Common myeloid progenitor, CD34-positive (primary cell): ENCODE results near the gene PRR22.
"Not testable (repeated sequence)": the region's sequence is repeated elsewhere in the genome, so short reads cannot be mapped to it uniquely, and the experiment has no call there.

Experiments used
- CTCF ChIA-PET: fragments of 350-600 bp; sonication (Branson Sonifier 250); formaldehyde crosslinking; loops from one replicate; lab custom pipeline; 2021; ENCODE audit warnings: antibody characterized with exemption; lab: Charles Lee
- POLR2A ChIA-PET: fragments of 350-600 bp; sonication (Branson Sonifier 250); formaldehyde crosslinking; loops from one replicate; lab custom pipeline; 2021; ENCODE audit warnings: antibody characterized with exemption; lab: Charles Lee
- DNase-seq, 3 donors: peaks; one replicate each; pipeline versions ENCODE4 v3.0.0 to v3.0.0-alpha.2; 2013
- H3K27ac ChIP-seq, 2 experiments: 1 replicate in 1 of 2; 2 replicates in 1 of 2; pipeline ENCODE4 v1.7.0; 2013; ENCODE audit warnings: inconsistent platforms in 2 of 2, low read length in 2 of 2, mild to moderate bottlenecking in 2 of 2, low read depth in 1 of 2, moderate library complexity in 1 of 2; ENCODE audit not compliant: severe bottlenecking in 2 of 2, insufficient read depth in 1 of 2, poor library complexity in 1 of 2
- H3K27me3 ChIP-seq, 5 experiments: replicated peaks in 2 of 5; 1 replicate in 3 of 5; 2 replicates in 2 of 5; pipeline versions ENCODE4 v1.6.1 to v1.7.0; 2013; ENCODE audit warnings: low read length in 4 of 5, mild to moderate bottlenecking in 2 of 5, moderate library complexity in 2 of 5, inconsistent platforms in 1 of 5; ENCODE audit not compliant: insufficient read depth in 5 of 5, control insufficient read depth in 4 of 5
- H3K36me3 ChIP-seq, 4 experiments: 1 replicate in 2 of 4; 2 replicates in 2 of 4; pipeline versions ENCODE4 v1.6.1 to v1.7.0; 2013; ENCODE audit warnings: low read length in 3 of 4, control low read depth in 1 of 4, mild to moderate bottlenecking in 1 of 4; ENCODE audit not compliant: control insufficient read depth in 4 of 4, insufficient read depth in 4 of 4
- H3K4me1 ChIP-seq, 4 experiments: 1 replicate in 3 of 4; 2 replicates in 1 of 4; pipeline versions ENCODE4 v1.6.1 to v1.7.1; 2013; ENCODE audit warnings: low read length in 3 of 4, mild to moderate bottlenecking in 3 of 4, control low read depth in 1 of 4, inconsistent platforms in 1 of 4, moderate library complexity in 1 of 4; ENCODE audit not compliant: control insufficient read depth in 4 of 4, insufficient read depth in 4 of 4; ENCODE audit errors: control extremely low read depth in 1 of 4
- H3K4me3 ChIP-seq, 7 experiments: 1 replicate in 4 of 7; 2 replicates in 3 of 7; pipeline versions ENCODE4 v1.5.1 to v1.7.0; 2013; ENCODE audit warnings: mild to moderate bottlenecking in 7 of 7, low read length in 6 of 7, moderate library complexity in 6 of 7, inconsistent platforms in 2 of 7, low read depth in 2 of 7, control low read depth in 1 of 7; ENCODE audit not compliant: insufficient read depth in 4 of 7, control insufficient read depth in 1 of 7; ENCODE audit errors: extremely low read depth in 1 of 7
- H3K9me3 ChIP-seq, 5 experiments: 1 replicate in 4 of 5; 2 replicates in 1 of 5; pipeline versions ENCODE4 v1.6.1 to v1.7.1; 2013; ENCODE audit warnings: low read length in 4 of 5, mild to moderate bottlenecking in 2 of 5, inconsistent platforms in 1 of 5, low read depth in 1 of 5, moderate library complexity in 1 of 5; ENCODE audit not compliant: control insufficient read depth in 4 of 5, insufficient read depth in 2 of 5; ENCODE audit errors: control extremely low read depth in 1 of 5
- WGBS: methylation state at CpG from one replicate; pipeline ENCODE4 v1.1.5; 2013; ENCODE audit not compliant: insufficient coverage; 5-methylcytosine and 5-hydroxymethylcytosine counted together

Gene PRR22

DNA sequence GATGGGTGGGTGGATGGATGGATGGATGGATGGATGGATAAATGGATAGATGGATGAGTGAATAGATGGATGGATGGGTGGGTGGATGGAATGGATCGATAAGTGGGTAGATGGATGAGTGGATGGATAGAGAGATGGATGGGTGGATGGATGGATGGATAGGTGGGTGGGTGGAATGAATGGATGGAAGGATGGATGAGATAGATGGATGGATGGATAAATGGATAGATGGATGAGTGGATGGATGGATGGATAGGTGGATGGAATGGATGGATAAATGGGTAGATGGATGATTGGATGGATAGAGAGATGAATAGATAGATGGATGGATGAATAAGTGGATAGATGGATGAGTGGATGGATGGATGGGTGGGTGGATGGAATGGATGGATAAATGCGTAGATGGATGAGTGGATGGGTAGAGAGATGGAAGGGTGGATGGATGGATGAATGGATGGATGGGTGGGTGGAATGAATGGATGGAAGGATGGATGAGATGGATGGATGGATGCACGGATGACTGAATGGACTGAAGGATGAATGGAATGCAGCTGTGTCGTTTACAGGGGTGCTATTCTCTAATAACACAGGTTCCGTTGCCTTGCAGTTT, 21.8 kb downstream of the PRR22 start:
- ChIA-PET POLR2A (no interaction called here), CTCF (no interaction called here)
- no peak overlapping the region for H3K4me3 ChIP-seq
- H3K4me1 ChIP-seq, result peaks cover 0 to 2% (median 0%) of the 10 kb centered on the region in 4 experiments
- no peak overlapping the region for H3K27ac ChIP-seq
- H3K27me3 ChIP-seq, result no peaks in the 10 kb centered on the region
- no peaks in the 10 kb centered on the region for H3K9me3 ChIP-seq
- DNase-seq, result no peak
- WGBS, result 99% methylated on average over 5 of the region's 5 CpGs
- no peaks in the 10 kb centered on the region for H3K36me3 ChIP-seq

DNA sequence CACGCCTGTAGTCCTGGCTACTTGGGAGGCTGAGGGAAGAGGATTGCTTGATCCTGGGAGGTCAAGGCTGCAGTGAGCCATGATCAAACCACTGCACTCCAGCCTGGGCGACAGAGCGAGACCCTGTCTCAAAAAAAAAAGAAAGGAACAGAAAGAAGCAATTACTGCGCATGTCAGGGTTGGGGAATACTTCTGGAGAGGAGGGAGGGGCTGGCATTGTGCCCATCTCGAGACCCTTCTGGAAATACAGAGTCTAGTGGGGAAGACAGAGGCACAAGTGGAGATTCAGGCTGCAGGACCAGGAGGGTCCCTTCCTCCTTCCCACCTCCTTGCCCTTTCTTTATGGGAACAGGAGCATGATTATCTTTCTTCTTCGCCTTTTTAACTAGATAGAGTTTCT, 30.8 kb downstream of the PRR22 start:
- Histone ChIP-seq H3K9me3 (no peaks in the 10 kb centered on the region), H3K4me1 (no peaks in the 10 kb centered on the region), H3K27ac (no peak overlapping the region), H3K36me3 (no peaks in the 10 kb centered on the region), H3K27me3 (no peaks in the 10 kb centered on the region), H3K4me3 (no peak overlapping the region)
- ChIA-PET POLR2A (no interaction called here), CTCF (no interaction called here)
- no peak for DNase-seq
- WGBS, result 94% methylated on average over 5 of the region's 6 CpGs

DNA sequence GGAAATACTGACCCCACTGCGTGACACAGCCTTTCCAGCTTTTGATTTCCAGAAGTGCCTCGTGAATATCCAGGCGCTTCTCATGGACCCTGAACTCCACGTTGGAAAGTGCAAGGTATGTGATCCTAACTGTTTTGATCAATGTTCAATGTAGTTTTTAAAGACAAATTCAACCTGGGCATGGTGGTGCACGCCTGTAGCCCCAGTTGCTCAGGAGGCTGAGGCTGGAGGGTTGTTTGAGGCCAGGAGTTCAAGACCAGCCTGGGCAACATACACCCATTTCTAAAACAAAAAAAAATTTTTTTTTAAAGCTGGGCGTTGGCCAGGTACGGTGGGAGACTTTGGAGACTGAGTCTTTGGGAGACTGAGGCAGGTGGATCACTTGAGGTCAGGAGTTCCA, 32.8 kb downstream of the PRR22 start:
- no peak for DNase-seq
- H3K4me1 ChIP-seq, result no peaks in the 10 kb centered on the region
- CTCF ChIA-PET, result no interaction called here
- H3K9me3 ChIP-seq, result no peaks in the 10 kb centered on the region
- no peaks in the 10 kb centered on the region for H3K36me3 ChIP-seq
- H3K4me3 ChIP-seq, result no peak overlapping the region
- H3K27ac ChIP-seq, result no peak overlapping the region
- 85% methylated on average over 6 of the region's 7 CpGs for WGBS
- POLR2A ChIA-PET, result no interaction called here
- no peaks in the 10 kb centered on the region for H3K27me3 ChIP-seq

DNA sequence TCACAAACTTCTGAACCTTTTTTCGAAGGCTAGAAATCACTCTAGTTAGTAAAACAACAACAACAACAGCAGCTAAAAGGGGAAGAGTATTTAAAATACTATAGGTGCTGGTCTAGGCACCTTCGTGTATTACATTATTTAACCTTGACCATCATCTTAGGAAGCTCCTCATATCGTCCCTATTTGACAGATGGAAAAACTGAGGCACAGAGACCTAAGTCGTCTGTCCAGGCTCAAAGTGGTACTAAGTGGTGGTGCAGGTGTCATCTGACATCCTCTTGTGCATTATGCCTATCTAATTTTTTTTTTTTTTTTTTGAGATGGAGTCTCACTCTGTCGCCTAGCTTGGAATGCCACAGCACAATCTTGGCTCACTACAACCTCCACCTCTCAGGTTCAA, 35.0 kb downstream of the PRR22 start:
- WGBS, result 100% methylated on average over 2 of the region's 5 CpGs
- no peaks in the 10 kb centered on the region for H3K36me3 ChIP-seq
- no peak overlapping the region for H3K27ac ChIP-seq
- no peak overlapping the region for H3K4me3 ChIP-seq
- no peak for DNase-seq
- H3K4me1 ChIP-seq, result no peaks in the 10 kb centered on the region
- ChIA-PET CTCF (no interaction called here), POLR2A (interaction anchor here (0.6 kb wide), 1 partner anchor 9 kb away, joined by 6 read pairs; no protein-coding TSS in a partner anchor)
- H3K27me3 ChIP-seq, result no peaks in the 10 kb centered on the region
- H3K9me3 ChIP-seq, result no peaks in the 10 kb centered on the region

DNA sequence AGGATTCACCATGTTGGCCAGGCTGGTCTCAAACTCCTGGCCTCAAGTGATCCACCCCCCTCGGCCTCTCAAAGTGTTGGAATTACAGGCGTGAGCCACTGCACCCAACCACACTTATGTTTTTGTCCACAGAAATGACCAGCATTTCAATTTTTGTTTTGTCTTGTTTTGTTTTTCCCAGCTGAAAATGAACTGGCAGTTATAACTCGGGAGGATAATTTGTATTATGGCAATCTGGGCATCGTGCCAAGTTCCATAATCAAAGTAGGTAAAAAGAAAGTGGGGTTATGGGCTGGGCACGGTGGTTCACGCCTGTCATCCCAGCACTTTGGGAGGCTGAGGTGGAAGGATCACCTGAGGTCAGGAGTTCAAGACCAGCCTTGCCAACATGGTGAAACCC, 35.6 kb downstream of the PRR22 start:
- CTCF ChIA-PET, result interaction anchor here (0.6 kb wide), 1 partner anchor 1332 kb away, joined by 3 read pairs; no protein-coding TSS in a partner anchor
- not testable (repeated sequence) for H3K27me3 ChIP-seq, H3K9me3 ChIP-seq, H3K4me3 ChIP-seq, H3K4me1 ChIP-seq, H3K36me3 ChIP-seq, DNase-seq, H3K27ac ChIP-seq
- WGBS, result 79% methylated on average over 6 of the region's 6 CpGs
- POLR2A ChIA-PET, result interaction anchor here (0.6 kb wide), 1 partner anchor 10 kb away, joined by 6 read pairs; no protein-coding TSS in a partner anchor

DNA sequence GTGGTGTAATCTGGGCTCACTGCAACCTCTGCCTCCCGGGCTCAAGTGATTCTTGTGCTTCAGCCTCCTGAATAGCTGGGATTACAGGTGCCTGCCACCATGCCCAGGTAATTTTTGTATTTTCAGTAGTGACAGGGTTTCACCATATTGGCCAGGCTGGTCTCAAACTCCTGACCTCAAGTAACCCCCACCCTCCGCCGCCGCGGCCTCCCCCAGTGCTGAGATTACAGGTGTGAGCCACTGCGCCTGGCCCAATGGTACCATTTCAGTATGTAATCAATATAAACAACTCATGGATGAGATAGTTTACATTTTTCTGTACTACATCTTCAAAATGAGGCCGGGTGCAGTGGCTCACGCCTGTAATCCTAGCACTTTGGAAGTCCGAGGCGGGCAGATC, 39.5 kb downstream of the PRR22 start:
- H3K4me1 ChIP-seq, H3K27me3 ChIP-seq, H3K9me3 ChIP-seq, H3K4me3 ChIP-seq, H3K27ac ChIP-seq, POLR2A ChIA-PET, H3K36me3 ChIP-seq, DNase-seq, CTCF ChIA-PET: not testable (repeated sequence)
- WGBS, result 96% methylated on average over 5 of the region's 10 CpGs

DNA sequence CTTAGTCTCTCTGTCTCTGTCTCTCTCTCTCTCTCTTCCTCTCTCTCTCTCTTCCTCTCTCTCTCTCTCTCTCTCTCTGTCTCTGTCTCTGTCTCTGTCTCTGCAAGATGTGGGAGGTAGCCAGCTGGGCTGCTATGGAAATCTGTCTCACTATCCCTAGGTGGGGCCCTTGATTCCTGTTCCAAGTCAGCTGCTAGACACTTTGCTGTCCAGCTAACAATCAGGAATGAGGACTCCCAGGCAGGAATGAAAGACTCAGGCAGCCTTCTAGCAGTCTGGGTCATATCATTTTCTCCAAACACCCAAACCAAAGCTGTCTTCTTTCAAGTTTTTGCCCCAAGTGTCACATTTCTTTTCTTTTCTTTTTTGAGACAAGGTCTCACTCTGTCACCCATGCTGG, 40.9 kb downstream of the PRR22 start:
- H3K27ac ChIP-seq, result no peak overlapping the region
- no peaks in the 10 kb centered on the region for H3K9me3 ChIP-seq
- no peaks in the 10 kb centered on the region for H3K4me1 ChIP-seq
- H3K27me3 ChIP-seq, result no peaks in the 10 kb centered on the region
- no peak for DNase-seq
- no peaks in the 10 kb centered on the region for H3K36me3 ChIP-seq
- ChIA-PET POLR2A (no interaction called here), CTCF (no interaction called here)
- no peak overlapping the region for H3K4me3 ChIP-seq
